ENCODE data around the gene NUDCD2. TPM values are rescaled to one million over a fixed set of nuclear protein-coding genes. Genes with fewer than 3 reads are reported as not detected.

Gene NUDCD2
- total RNA-seq, 1 experiment from 2014 or later: 56.8 TPM

GRCh38 chr5:163404364-163405173, 55.3 kb downstream of the NUDCD2 start:
- ChIA-PET RAD21 (ENCODE audit: low non-redundant PET in 1 of 2, low total read pairs in 2 of 2, uncharacterized antibody in 2 of 2, unreplicated experiment in 2 of 2) (no interaction called here), CTCF (interaction anchor here (1.6 kb wide), 1 partner anchor 57 kb away, joined by 3 read pairs; no protein-coding TSS in a partner anchor), POLR2A (no interaction called here)
- TF ChIP-seq ZBTB33 (IDR thresholded peaks at IDR 0.05; ENCODE audit: extremely low read depth, insufficient replicate concordance, low read length) (no peak), ATF3 (IDR thresholded peaks at IDR 0.05) (no peak), ZFX (IDR thresholded peaks at IDR 0.05) (no peak), RAD21 (IDR thresholded peaks at IDR 0.05; ENCODE audit: low read depth) (no peak), SRF (IDR thresholded peaks at IDR 0.05; ENCODE audit: low read depth) (no peak), FOSL1 (IDR thresholded peaks at IDR 0.05; ENCODE audit: low read depth) (no peak), YY1 (IDR thresholded peaks at IDR 0.05; ENCODE audit: extremely low read depth, insufficient replicate concordance, low read depth, low read length) (no peak), CBX3 (IDR thresholded peaks at IDR 0.05; ENCODE audit: low read depth) (no peak), POLR2A (IDR thresholded peaks at IDR 0.05; ENCODE audit: borderline replicate concordance, extremely low read depth, insufficient read depth, insufficient read length) (no peak), REST (IDR thresholded peaks at IDR 0.05; ENCODE audit: low read depth) (no peak), ZNF274 (IDR thresholded peaks at IDR 0.05; ENCODE audit: low read depth, low read length) (no peak), TCF7L2 (IDR thresholded peaks at IDR 0.05; ENCODE audit: borderline replicate concordance, extremely low read depth, insufficient read depth, insufficient read length) (no peak), POLR2AphosphoS5 (IDR thresholded peaks at IDR 0.05; ENCODE audit: low read depth, low read length) (no peak), EZH2 (IDR thresholded peaks at IDR 0.05) (no peak)
- TF ChIP-seq, protein P1, sequence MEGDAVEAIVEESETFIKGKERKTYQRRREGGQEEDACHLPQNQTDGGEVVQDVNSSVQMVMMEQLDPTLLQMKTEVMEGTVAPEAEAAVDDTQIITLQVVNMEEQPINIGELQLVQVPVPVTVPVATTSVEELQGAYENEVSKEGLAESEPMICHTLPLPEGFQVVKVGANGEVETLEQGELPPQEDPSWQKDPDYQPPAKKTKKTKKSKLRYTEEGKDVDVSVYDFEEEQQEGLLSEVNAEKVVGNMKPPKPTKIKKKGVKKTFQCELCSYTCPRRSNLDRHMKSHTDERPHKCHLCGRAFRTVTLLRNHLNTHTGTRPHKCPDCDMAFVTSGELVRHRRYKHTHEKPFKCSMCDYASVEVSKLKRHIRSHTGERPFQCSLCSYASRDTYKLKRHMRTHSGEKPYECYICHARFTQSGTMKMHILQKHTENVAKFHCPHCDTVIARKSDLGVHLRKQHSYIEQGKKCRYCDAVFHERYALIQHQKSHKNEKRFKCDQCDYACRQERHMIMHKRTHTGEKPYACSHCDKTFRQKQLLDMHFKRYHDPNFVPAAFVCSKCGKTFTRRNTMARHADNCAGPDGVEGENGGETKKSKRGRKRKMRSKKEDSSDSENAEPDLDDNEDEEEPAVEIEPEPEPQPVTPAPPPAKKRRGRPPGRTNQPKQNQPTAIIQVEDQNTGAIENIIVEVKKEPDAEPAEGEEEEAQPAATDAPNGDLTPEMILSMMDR (IDR thresholded peaks at IDR 0.05 in 2 of 3, conservative IDR thresholded peaks at IDR 0.05 in 1 of 3; ENCODE audit: borderline replicate concordance in 1 of 3, insufficient read depth in 1 of 3, low read depth in 2 of 3, low read length in 2 of 3): no peak
- TF ChIP-seq, protein P2, sequence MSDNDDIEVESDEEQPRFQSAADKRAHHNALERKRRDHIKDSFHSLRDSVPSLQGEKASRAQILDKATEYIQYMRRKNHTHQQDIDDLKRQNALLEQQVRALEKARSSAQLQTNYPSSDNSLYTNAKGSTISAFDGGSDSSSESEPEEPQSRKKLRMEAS (IDR thresholded peaks at IDR 0.05): no peak
- Histone ChIP-seq H4K20me1 (ENCODE audit: insufficient read depth) (no peaks in the 10 kb centered on the region), H3K27ac (ENCODE audit: low read depth, low read length) (no peak overlapping the region), H3K4me2 (ENCODE audit: low read length) (no peak overlapping the region), H3K9me2 (ENCODE audit: insufficient read depth) (no peaks in the 10 kb centered on the region), H3K79me2 (ENCODE audit: insufficient read depth, low read length) (no peaks in the 10 kb centered on the region), H3K36me3 (ENCODE audit: control insufficient read depth in 1 of 2, insufficient read depth in 2 of 2, low read length in 2 of 2) (no peaks in the 10 kb centered on the region), H3K4me3 (replicated peaks in 1 of 2; ENCODE audit: low read depth in 1 of 2, low read length in 2 of 2) (no peak overlapping the region), H3K9ac (ENCODE audit: low read length) (no peak overlapping the region), H3K9me3 (ENCODE audit: control insufficient read depth in 1 of 2, insufficient read depth in 1 of 2, low read depth in 1 of 2, low read length in 2 of 2) (no peaks in the 10 kb centered on the region), H2AFZ (ENCODE audit: low read depth, low read length, poor library complexity, severe bottlenecking) (no peak overlapping the region), H3K27me3 (ENCODE audit: insufficient read depth, low read length) (no peaks in the 10 kb centered on the region), H3K4me1 (ENCODE audit: control insufficient read depth in 1 of 2, insufficient read depth in 2 of 2, low read length in 2 of 2) (peaks cover 0 to 5% of the 10 kb centered on the region in 2 experiments; a peak in 2 of 4 replicates)
- no peak for ATAC-seq
- no peak for DNase-seq (ENCODE audit: low read depth, low spot score)
- intact Hi-C loops (cut with micrococcal nuclease): loop anchor here (10.0 kb wide), 2 partner anchors 300 to 1860 kb away; partner anchors contain the start of gene GABRB2
- no TSS peak for BruUV-seq (replicated peaks)

Data from HCT116 (cell line).